WTC11 (cell line): ENCODE results near the gene CAB39. TPM values are rescaled to one million over a fixed set of nuclear protein-coding genes. Genes with fewer than 3 reads are reported as not detected.

Experiments used
- ATAC-seq: fragments of 200-7000 bp; cut with Tn5 transposase; 2 replicates; pipeline ENCODE4 v1.10.0; 2021; ENCODE audit warnings: mild to moderate bottlenecking, moderate library complexity
- CTCF ChIA-PET: fragments of 300-600 bp; sonication (Branson Sonifier 250); formaldehyde crosslinking; loops from one replicate; lab custom pipeline; 2021; ENCODE audit warnings: antibody characterized with exemption; lab: Charles Lee
- POLR2A ChIA-PET: fragments of 350-600 bp; sonication (Branson Sonifier 250); formaldehyde crosslinking; loops from one replicate; lab custom pipeline; 2021; ENCODE audit warnings: antibody characterized with exemption; lab: Charles Lee
- DNase-seq: peaks from one replicate; pipeline ENCODE4 v3.0.0; 2021; ENCODE audit warnings: low spot score
- H3K27ac Mint-ChIP-seq: 2 replicates; pipeline ENCODE4 v1.8.0; 2021; ENCODE audit warnings: mixed read lengths
- H3K27me3 Mint-ChIP-seq: 2 replicates; pipeline ENCODE4 v1.8.0; 2021; ENCODE audit warnings: low read depth, mild to moderate bottlenecking, moderate library complexity, mixed read lengths
- H3K36me3 Mint-ChIP-seq: 2 replicates; pipeline ENCODE4 v1.8.0; 2021; ENCODE audit warnings: mixed read lengths
- H3K4me1 Mint-ChIP-seq: 2 replicates; pipeline ENCODE4 v1.8.0; 2022; ENCODE audit warnings: mixed read lengths
- H3K4me3 Mint-ChIP-seq: 2 replicates; pipeline ENCODE4 v1.8.0; 2021; ENCODE audit warnings: mild to moderate bottlenecking, moderate library complexity, mixed read lengths
- H3K9me3 Mint-ChIP-seq: 2 replicates; pipeline ENCODE4 v1.8.0; 2021; ENCODE audit warnings: mixed read lengths
- ATF1 ChIP-seq: sonication (generic); formaldehyde crosslinking; IDR thresholded peaks from 2 replicates; pipeline ENCODE4 v1.8.1; 2023; ENCODE audit warnings: mild to moderate bottlenecking, moderate library complexity, missing genetic modification reagents
- CREB1 ChIP-seq: sonication (generic); formaldehyde crosslinking; IDR thresholded peaks from 2 replicates; pipeline ENCODE4 v1.8.0; 2023; ENCODE audit warnings: mild to moderate bottlenecking, missing genetic modification reagents
- MXD4 ChIP-seq: fragments of 250-450 bp; sonication (Bioruptor Pico); IDR thresholded peaks from 2 replicates; pipeline ENCODE4 v1.8.0; 2021; ENCODE audit warnings: mild to moderate bottlenecking, moderate library complexity, borderline replicate concordance
- NR1H2 ChIP-seq: sonication (generic); formaldehyde crosslinking; IDR thresholded peaks from 2 replicates; pipeline ENCODE4 v1.9.0; 2021; ENCODE audit warnings: mild to moderate bottlenecking, moderate library complexity, missing genetic modification reagents
- NR2C2 ChIP-seq: sonication (generic); formaldehyde crosslinking; IDR thresholded peaks from 2 replicates; pipeline ENCODE4 v1.8.0; 2022; ENCODE audit warnings: mild to moderate bottlenecking, missing genetic modification reagents
- NR3C1 ChIP-seq: sonication (generic); formaldehyde crosslinking; conservative IDR thresholded peaks from 2 replicates; pipeline ENCODE4 v1.8.1; 2023; ENCODE audit warnings: low read depth, mild to moderate bottlenecking, missing genetic modification reagents
- SMAD4 ChIP-seq: sonication (generic); formaldehyde crosslinking; IDR thresholded peaks from 2 replicates; pipeline ENCODE4 v1.8.0; 2022; ENCODE audit warnings: mild to moderate bottlenecking, missing genetic modification reagents
- SOX15 ChIP-seq: fragments of 250-450 bp; sonication (Bioruptor Pico); IDR thresholded peaks from 2 replicates; pipeline ENCODE4 v1.9.0; 2021; ENCODE audit warnings: mild to moderate bottlenecking
- SP1 ChIP-seq: sonication (generic); formaldehyde crosslinking; conservative IDR thresholded peaks from 2 replicates; pipeline ENCODE4 v1.8.1; 2022; ENCODE audit warnings: missing genetic modification reagents
- TEAD4 ChIP-seq: sonication (generic); formaldehyde crosslinking; IDR thresholded peaks from 2 replicates; pipeline ENCODE4 v1.8.0; 2022; ENCODE audit warnings: mild to moderate bottlenecking, missing genetic modification reagents
- ZNF138 ChIP-seq: sonication (generic); formaldehyde crosslinking; conservative IDR thresholded peaks from 2 replicates; pipeline ENCODE4 v1.8.1; 2022; ENCODE audit warnings: mild to moderate bottlenecking, moderate library complexity, missing genetic modification reagents
- ZNF219 ChIP-seq: sonication (generic); formaldehyde crosslinking; IDR thresholded peaks from 2 replicates; pipeline ENCODE4 v1.8.0; 2023; ENCODE audit warnings: missing genetic modification reagents, mild to moderate bottlenecking, borderline replicate concordance
- ZNF232 ChIP-seq: sonication (generic); formaldehyde crosslinking; IDR thresholded peaks from 2 replicates; pipeline ENCODE4 v1.8.0; 2022; ENCODE audit warnings: mild to moderate bottlenecking, missing genetic modification reagents
- ZNF317 ChIP-seq: sonication (generic); formaldehyde crosslinking; IDR thresholded peaks from 2 replicates; pipeline ENCODE4 v1.8.1; 2023; ENCODE audit warnings: low read depth, mild to moderate bottlenecking, moderate library complexity, missing genetic modification reagents, borderline replicate concordance
- ZNF416 ChIP-seq: fragments of 250-450 bp; sonication (Bioruptor Pico); IDR thresholded peaks from 2 replicates; pipeline ENCODE4 v1.9.0; 2021; ENCODE audit warnings: mild to moderate bottlenecking, inconsistent platforms
- ZNF423 ChIP-seq: fragments of 250-450 bp; sonication (Bioruptor Pico); IDR thresholded peaks from 2 replicates; pipeline ENCODE4 v2.1.2; 2022; ENCODE audit warnings: mild to moderate bottlenecking, moderate library complexity
- total RNA-seq: library from RNA; stranded (reverse); gene quantifications from 3 replicates; pipeline ENCODE4 v1.2.3, GENCODE V29; 2021
- TF ChIP-seq, protein P1 (sequence below): fragments of 250-450 bp; sonication (Bioruptor Pico); IDR thresholded peaks from 2 replicates; pipeline ENCODE4 v1.9.0; 2021; ENCODE audit warnings: mild to moderate bottlenecking
- TF ChIP-seq, protein P2 (sequence below): sonication (generic); formaldehyde crosslinking; IDR thresholded peaks from 2 replicates; pipeline ENCODE4 v1.8.1; 2022; ENCODE audit warnings: missing genetic modification reagents, borderline replicate concordance
- TF ChIP-seq, protein P3 (sequence below): fragments of 250-450 bp; sonication (Bioruptor Pico); IDR thresholded peaks from 2 replicates; pipeline ENCODE4 v2.1.2; 2022; ENCODE audit warnings: mild to moderate bottlenecking, moderate library complexity
- TF ChIP-seq, protein P4 (sequence below): fragments of 250-450 bp; sonication (Bioruptor Pico); IDR thresholded peaks from 2 replicates; pipeline ENCODE4 v1.9.0; 2021; ENCODE audit warnings: mild to moderate bottlenecking, borderline replicate concordance
- TF ChIP-seq, protein P5 (sequence below): sonication (generic); formaldehyde crosslinking; conservative IDR thresholded peaks from 2 replicates; pipeline ENCODE4 v1.8.1; 2022; ENCODE audit warnings: mild to moderate bottlenecking, missing genetic modification reagents
- TF ChIP-seq, protein P6 (sequence below): sonication (generic); formaldehyde crosslinking; IDR thresholded peaks from 2 replicates; pipeline ENCODE4 v1.8.1; 2023; ENCODE audit warnings: mild to moderate bottlenecking, missing genetic modification reagents, moderate library complexity
- TF ChIP-seq, protein P7 (sequence below): sonication (generic); formaldehyde crosslinking; IDR thresholded peaks from 2 replicates; pipeline ENCODE4 v1.8.1; 2022; ENCODE audit warnings: low read depth, mild to moderate bottlenecking, moderate library complexity, missing genetic modification reagents, borderline replicate concordance
- TF ChIP-seq, protein P8 (sequence below): fragments of 250-450 bp; sonication (Bioruptor Pico); IDR thresholded peaks from 2 replicates; pipeline ENCODE4 v1.9.0; 2021; ENCODE audit warnings: mild to moderate bottlenecking

CAB39 gene
- total RNA-seq, 1 experiment from 2014 or later = 36.9 TPM

DNA sequence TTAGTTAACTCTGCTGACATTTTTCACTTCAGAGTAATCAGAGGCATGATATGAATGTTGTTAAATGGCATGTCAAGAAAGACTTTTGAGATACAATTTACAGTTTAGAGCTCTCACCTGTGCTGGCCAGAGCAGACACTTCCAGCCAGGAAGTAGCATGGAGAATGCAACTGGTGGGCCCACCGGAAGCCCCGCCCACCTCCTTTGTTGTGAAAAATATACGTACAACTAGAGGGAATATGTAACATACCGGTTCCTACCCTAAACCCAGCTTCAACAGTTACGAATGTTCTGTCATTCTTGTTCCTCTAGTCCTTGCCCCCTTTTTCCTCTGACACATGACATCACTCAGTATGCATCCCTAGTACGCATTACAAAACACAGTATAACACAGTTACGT lies 81.9 kb downstream of the CAB39 start (continued):
- TF ChIP-seq, protein P1, sequence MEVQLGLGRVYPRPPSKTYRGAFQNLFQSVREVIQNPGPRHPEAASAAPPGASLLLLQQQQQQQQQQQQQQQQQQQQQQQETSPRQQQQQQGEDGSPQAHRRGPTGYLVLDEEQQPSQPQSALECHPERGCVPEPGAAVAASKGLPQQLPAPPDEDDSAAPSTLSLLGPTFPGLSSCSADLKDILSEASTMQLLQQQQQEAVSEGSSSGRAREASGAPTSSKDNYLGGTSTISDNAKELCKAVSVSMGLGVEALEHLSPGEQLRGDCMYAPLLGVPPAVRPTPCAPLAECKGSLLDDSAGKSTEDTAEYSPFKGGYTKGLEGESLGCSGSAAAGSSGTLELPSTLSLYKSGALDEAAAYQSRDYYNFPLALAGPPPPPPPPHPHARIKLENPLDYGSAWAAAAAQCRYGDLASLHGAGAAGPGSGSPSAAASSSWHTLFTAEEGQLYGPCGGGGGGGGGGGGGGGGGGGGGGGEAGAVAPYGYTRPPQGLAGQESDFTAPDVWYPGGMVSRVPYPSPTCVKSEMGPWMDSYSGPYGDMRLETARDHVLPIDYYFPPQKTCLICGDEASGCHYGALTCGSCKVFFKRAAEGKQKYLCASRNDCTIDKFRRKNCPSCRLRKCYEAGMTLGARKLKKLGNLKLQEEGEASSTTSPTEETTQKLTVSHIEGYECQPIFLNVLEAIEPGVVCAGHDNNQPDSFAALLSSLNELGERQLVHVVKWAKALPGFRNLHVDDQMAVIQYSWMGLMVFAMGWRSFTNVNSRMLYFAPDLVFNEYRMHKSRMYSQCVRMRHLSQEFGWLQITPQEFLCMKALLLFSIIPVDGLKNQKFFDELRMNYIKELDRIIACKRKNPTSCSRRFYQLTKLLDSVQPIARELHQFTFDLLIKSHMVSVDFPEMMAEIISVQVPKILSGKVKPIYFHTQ = no peak
- TF ChIP-seq NR3C1 (CRISPR knock-in tag) = no peak
- no peak for TF ChIP-seq MXD4 (CRISPR knock-in tag)
- TF ChIP-seq, protein P2, sequence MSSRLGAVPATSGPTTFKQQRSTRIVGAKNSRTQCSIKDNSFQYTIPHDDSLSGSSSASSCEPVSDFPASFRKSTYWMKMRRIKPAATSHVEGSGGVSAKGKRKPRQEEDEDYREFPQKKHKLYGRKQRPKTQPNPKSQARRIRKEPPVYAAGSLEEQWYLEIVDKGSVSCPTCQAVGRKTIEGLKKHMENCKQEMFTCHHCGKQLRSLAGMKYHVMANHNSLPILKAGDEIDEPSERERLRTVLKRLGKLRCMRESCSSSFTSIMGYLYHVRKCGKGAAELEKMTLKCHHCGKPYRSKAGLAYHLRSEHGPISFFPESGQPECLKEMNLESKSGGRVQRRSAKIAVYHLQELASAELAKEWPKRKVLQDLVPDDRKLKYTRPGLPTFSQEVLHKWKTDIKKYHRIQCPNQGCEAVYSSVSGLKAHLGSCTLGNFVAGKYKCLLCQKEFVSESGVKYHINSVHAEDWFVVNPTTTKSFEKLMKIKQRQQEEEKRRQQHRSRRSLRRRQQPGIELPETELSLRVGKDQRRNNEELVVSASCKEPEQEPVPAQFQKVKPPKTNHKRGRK (CRISPR knock-in tag) = no peak
- TF ChIP-seq ZNF232 (CRISPR knock-in tag) = no peak
- no peak for TF ChIP-seq SP1 (CRISPR knock-in tag)

DNA sequence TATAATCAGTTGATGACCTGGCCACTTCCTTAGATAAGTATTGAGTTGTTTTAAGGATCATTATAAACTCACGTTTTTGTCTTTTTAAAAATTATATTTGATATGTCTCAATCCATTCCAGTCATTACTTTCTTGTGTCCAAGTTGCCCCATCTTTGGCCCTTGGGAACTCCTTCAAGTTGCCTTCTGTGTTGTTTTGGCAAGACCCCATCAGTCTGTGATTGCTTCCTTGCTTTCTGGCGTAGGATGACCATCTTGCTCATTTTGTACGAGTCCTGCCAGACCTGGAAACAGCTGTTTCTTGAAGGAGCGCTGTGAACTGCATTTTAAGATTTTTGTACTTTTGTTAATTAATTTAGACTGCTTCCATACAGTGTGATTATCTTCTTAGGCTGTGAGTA lies 83.2 kb downstream of the CAB39 start:
- DNase-seq (no peak), ATAC-seq (no peak)
- H3K36me3 Mint-ChIP-seq = peaks cover 26% of the 10 kb centered on the region
- H3K27ac Mint-ChIP-seq = no peak overlapping the region
- H3K4me3 Mint-ChIP-seq = no peak overlapping the region
- no peaks in the 10 kb centered on the region for H3K9me3 Mint-ChIP-seq
- ChIA-PET CTCF (no interaction called here), POLR2A (no interaction called here)
- H3K4me1 Mint-ChIP-seq = peaks cover 18% of the 10 kb centered on the region
- no peaks in the 10 kb centered on the region for H3K27me3 Mint-ChIP-seq
- TF ChIP-seq, protein P3, sequence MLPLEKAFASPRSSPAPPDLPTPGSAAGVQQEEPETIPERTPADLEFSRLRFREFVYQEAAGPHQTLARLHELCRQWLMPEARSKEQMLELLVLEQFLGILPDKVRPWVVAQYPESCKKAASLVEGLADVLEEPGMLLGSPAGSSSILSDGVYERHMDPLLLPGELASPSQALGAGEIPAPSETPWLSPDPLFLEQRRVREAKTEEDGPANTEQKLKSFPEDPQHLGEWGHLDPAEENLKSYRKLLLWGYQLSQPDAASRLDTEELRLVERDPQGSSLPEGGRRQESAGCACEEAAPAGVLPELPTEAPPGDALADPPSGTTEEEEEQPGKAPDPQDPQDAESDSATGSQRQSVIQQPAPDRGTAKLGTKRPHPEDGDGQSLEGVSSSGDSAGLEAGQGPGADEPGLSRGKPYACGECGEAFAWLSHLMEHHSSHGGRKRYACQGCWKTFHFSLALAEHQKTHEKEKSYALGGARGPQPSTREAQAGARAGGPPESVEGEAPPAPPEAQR (CRISPR knock-in tag) = no peak
- TF ChIP-seq, protein P4, sequence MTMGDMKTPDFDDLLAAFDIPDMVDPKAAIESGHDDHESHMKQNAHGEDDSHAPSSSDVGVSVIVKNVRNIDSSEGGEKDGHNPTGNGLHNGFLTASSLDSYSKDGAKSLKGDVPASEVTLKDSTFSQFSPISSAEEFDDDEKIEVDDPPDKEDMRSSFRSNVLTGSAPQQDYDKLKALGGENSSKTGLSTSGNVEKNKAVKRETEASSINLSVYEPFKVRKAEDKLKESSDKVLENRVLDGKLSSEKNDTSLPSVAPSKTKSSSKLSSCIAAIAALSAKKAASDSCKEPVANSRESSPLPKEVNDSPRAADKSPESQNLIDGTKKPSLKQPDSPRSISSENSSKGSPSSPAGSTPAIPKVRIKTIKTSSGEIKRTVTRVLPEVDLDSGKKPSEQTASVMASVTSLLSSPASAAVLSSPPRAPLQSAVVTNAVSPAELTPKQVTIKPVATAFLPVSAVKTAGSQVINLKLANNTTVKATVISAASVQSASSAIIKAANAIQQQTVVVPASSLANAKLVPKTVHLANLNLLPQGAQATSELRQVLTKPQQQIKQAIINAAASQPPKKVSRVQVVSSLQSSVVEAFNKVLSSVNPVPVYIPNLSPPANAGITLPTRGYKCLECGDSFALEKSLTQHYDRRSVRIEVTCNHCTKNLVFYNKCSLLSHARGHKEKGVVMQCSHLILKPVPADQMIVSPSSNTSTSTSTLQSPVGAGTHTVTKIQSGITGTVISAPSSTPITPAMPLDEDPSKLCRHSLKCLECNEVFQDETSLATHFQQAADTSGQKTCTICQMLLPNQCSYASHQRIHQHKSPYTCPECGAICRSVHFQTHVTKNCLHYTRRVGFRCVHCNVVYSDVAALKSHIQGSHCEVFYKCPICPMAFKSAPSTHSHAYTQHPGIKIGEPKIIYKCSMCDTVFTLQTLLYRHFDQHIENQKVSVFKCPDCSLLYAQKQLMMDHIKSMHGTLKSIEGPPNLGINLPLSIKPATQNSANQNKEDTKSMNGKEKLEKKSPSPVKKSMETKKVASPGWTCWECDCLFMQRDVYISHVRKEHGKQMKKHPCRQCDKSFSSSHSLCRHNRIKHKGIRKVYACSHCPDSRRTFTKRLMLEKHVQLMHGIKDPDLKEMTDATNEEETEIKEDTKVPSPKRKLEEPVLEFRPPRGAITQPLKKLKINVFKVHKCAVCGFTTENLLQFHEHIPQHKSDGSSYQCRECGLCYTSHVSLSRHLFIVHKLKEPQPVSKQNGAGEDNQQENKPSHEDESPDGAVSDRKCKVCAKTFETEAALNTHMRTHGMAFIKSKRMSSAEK (CRISPR knock-in tag) = no peak
- TF ChIP-seq, protein P5, sequence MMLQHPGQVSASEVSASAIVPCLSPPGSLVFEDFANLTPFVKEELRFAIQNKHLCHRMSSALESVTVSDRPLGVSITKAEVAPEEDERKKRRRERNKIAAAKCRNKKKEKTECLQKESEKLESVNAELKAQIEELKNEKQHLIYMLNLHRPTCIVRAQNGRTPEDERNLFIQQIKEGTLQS (CRISPR knock-in tag) = no peak
- TF ChIP-seq ZNF423 (CRISPR knock-in tag) = no peak
- TF ChIP-seq SMAD4 (CRISPR knock-in tag) = no peak
- TF ChIP-seq CREB1 (CRISPR knock-in tag) = no peak
- TF ChIP-seq, protein P6, sequence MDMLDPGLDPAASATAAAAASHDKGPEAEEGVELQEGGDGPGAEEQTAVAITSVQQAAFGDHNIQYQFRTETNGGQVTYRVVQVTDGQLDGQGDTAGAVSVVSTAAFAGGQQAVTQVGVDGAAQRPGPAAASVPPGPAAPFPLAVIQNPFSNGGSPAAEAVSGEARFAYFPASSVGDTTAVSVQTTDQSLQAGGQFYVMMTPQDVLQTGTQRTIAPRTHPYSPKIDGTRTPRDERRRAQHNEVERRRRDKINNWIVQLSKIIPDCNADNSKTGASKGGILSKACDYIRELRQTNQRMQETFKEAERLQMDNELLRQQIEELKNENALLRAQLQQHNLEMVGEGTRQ (CRISPR knock-in tag) = no peak
- TF ChIP-seq ZNF416 (CRISPR knock-in tag) = no peak
- TF ChIP-seq, protein P7, sequence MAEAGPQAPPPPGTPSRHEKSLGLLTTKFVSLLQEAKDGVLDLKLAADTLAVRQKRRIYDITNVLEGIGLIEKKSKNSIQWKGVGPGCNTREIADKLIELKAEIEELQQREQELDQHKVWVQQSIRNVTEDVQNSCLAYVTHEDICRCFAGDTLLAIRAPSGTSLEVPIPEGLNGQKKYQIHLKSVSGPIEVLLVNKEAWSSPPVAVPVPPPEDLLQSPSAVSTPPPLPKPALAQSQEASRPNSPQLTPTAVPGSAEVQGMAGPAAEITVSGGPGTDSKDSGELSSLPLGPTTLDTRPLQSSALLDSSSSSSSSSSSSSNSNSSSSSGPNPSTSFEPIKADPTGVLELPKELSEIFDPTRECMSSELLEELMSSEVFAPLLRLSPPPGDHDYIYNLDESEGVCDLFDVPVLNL (CRISPR knock-in tag) = no peak
- no peak for TF ChIP-seq ZNF138 (CRISPR knock-in tag)
- TF ChIP-seq, protein P8, sequence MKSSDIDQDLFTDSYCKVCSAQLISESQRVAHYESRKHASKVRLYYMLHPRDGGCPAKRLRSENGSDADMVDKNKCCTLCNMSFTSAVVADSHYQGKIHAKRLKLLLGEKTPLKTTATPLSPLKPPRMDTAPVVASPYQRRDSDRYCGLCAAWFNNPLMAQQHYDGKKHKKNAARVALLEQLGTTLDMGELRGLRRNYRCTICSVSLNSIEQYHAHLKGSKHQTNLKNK (CRISPR knock-in tag) = no peak
- TF ChIP-seq SOX15 = no peak
- no peak for TF ChIP-seq MXD4 (CRISPR knock-in tag)
- no peak for TF ChIP-seq ATF1 (CRISPR knock-in tag)
- TF ChIP-seq TEAD4 = no peak
- TF ChIP-seq NR1H2 = no peak
- no peak for TF ChIP-seq ZNF317 (CRISPR knock-in tag)
- TF ChIP-seq NR2C2 (CRISPR knock-in tag) = no peak
- TF ChIP-seq ZNF219 (CRISPR knock-in tag) = no peak
